Measurements from ENCODE around the gene SLC3A2. TPM values are rescaled to one million over a fixed set of nuclear protein-coding genes. Genes with fewer than 3 reads are reported as not detected.

Gene SLC3A2
- total RNA-seq, 1 donor, result 259 TPM

DNA sequence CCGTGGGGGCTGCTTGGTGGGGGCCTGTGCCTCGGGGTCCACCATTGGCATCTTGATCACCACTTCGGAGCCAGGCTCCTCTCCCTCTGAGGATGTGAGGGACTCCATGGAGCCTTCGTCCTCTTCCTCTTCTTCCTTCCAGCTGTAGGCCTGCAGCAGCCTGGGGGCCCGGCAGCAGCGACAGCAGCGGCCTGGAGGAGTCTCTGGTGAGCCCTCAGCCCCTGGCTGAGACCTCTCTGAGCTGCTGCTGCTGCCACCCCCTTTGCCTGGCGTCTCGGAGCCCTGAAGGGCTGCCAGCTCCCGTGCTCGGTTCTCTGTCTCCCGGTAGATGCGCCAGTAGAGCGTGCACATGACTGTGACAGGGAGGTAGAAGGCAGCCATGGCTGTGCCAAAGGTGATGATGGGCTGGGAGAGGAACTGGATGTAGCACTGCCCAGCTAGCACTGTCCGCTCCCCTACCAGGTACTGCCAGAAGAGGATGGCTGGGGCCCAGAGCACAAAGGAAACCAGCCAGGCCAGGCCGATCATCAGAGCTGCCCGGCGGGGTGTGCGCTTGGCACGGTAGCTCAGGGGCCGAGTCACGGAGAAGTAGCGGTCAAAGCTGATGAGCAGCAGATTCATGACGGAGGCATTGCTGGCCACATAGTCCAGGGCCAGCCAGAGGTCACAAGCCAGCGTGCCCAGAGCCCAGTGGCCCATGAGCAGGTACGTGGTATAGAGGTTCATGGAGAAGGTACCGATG is 29.6 kb downstream of the SLC3A2 start:
- H3K79me2 ChIP-seq (ENCODE audit: insufficient read depth, low read length), result no peaks in the 10 kb centered on the region
- peaks cover 9% of the 10 kb centered on the region for H3K27me3 ChIP-seq (ENCODE audit: insufficient read depth, low read length)
- DNase-seq (ENCODE audit: insufficient read length, low spot score, missing footprints), result peak; percentile 30
- H3K36me3 ChIP-seq (ENCODE audit: insufficient read depth, low read length), result no peaks in the 10 kb centered on the region
- no peak overlapping the region for H3K4me2 ChIP-seq (ENCODE audit: insufficient read depth, low read length)
- H4K20me1 ChIP-seq (ENCODE audit: insufficient read depth, low read length), result no peaks in the 10 kb centered on the region
- H3K27ac ChIP-seq (ENCODE audit: low read depth, low read length), result no peak overlapping the region
- peaks cover 8% of the 10 kb centered on the region for H3K4me1 ChIP-seq (ENCODE audit: insufficient read depth, low read length)
- H3K4me3 ChIP-seq (ENCODE audit: insufficient read depth, low read length), result no peak overlapping the region
- no peaks in the 10 kb centered on the region for H3K9me3 ChIP-seq (ENCODE audit: low read depth, low read length)
- H2AFZ ChIP-seq (ENCODE audit: low read length), result no peak overlapping the region
- TF ChIP-seq, protein P1, sequence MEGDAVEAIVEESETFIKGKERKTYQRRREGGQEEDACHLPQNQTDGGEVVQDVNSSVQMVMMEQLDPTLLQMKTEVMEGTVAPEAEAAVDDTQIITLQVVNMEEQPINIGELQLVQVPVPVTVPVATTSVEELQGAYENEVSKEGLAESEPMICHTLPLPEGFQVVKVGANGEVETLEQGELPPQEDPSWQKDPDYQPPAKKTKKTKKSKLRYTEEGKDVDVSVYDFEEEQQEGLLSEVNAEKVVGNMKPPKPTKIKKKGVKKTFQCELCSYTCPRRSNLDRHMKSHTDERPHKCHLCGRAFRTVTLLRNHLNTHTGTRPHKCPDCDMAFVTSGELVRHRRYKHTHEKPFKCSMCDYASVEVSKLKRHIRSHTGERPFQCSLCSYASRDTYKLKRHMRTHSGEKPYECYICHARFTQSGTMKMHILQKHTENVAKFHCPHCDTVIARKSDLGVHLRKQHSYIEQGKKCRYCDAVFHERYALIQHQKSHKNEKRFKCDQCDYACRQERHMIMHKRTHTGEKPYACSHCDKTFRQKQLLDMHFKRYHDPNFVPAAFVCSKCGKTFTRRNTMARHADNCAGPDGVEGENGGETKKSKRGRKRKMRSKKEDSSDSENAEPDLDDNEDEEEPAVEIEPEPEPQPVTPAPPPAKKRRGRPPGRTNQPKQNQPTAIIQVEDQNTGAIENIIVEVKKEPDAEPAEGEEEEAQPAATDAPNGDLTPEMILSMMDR (IDR thresholded peaks at IDR 0.05; ENCODE audit: extremely low read depth, low read depth, low read length), result no peak

DNA sequence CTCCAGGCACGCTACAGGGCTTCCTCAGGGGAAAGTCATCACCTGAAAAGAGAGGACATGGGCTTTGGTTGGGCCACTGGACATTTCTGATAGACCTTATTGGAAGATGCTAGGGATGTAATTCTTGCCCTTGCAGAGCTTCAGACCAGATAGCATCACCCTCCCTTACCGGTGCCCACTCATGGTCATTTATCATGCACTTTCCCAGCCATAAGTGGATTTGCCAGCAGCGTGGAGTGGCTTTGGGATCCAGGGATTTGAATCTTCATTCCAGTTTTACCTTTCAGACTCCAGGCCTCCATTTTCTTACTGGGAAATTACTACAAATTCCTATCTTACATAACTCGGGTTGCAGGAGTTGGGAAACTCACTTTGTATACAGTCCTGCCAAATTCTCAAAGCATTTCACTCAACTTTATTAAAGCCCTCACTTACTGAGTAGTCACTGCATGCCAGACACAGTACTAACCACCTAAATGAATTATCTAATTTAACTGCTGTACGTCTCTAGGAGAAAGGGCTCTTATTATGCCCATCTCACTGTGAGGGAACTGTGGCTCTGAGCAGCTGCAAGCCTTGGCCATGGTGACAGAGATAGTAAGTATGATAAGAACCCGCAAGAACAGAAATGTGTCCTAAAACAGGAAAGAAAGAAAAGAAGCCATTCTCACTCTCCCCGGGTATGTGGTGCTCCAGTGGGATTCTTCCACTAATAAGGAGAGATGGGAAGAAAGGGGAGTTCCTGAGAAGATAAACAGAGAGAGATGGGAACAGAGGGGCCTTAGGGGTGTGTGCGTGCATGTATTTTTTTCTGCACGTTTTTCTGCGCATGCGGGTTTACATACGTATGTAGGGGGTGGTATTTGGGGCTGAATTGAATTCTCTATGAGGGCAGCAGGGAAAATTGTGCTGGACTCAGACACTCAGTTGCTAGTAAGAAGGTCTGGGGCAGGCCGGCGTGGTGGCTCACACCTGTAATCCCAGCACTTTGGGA is 30.7 kb downstream of the SLC3A2 start:
- TF ChIP-seq, protein P1 (IDR thresholded peaks at IDR 0.05; ENCODE audit: extremely low read depth, low read depth, low read length), result no peak
- Histone ChIP-seq H4K20me1 (ENCODE audit: insufficient read depth, low read length) (no peaks in the 10 kb centered on the region), H3K4me1 (ENCODE audit: insufficient read depth, low read length) (peaks cover 5% of the 10 kb centered on the region), H3K36me3 (ENCODE audit: insufficient read depth, low read length) (no peaks in the 10 kb centered on the region), H3K27me3 (ENCODE audit: insufficient read depth, low read length) (peaks cover 9% of the 10 kb centered on the region), H3K4me2 (ENCODE audit: insufficient read depth, low read length) (no peak overlapping the region), H3K4me3 (ENCODE audit: insufficient read depth, low read length) (no peak overlapping the region), H3K9me3 (ENCODE audit: low read depth, low read length) (no peaks in the 10 kb centered on the region), H2AFZ (ENCODE audit: low read length) (no peak overlapping the region), H3K79me2 (ENCODE audit: insufficient read depth, low read length) (no peaks in the 10 kb centered on the region), H3K27ac (ENCODE audit: low read depth, low read length) (no peak overlapping the region)
- peak; percentile 73 for DNase-seq (ENCODE audit: insufficient read length, low spot score, missing footprints)

DNA sequence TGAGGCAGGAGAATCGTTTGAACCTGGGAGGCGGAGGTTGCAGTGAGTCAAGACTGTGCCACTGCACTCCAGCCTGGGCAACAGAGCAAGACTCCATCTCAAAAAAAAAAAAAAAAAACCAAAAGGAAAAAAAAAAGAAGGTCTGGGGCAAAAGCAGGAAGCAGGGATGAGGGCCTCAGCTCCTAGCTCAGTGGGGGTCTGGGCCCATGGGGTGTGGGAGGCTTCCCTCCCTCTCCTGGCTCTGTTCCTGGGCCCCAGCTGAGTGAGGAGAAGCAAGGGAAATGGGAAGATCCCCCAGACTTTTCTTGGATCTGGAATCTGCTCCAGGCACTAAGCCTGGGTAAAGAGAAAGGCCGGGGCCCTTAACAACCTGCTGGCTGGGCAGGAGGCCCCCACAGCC is 31.6 kb downstream of the SLC3A2 start:
- Histone ChIP-seq H2AFZ (ENCODE audit: low read length) (no peak overlapping the region), H3K9me3 (ENCODE audit: low read depth, low read length) (no peaks in the 10 kb centered on the region), H3K4me2 (ENCODE audit: insufficient read depth, low read length) (no peak overlapping the region), H3K27me3 (ENCODE audit: insufficient read depth, low read length) (peaks cover 5% of the 10 kb centered on the region), H3K4me3 (ENCODE audit: insufficient read depth, low read length) (no peak overlapping the region), H3K4me1 (ENCODE audit: insufficient read depth, low read length) (peaks cover 5% of the 10 kb centered on the region), H3K36me3 (ENCODE audit: insufficient read depth, low read length) (no peaks in the 10 kb centered on the region), H3K27ac (ENCODE audit: low read depth, low read length) (no peak overlapping the region), H4K20me1 (ENCODE audit: insufficient read depth, low read length) (no peaks in the 10 kb centered on the region), H3K79me2 (ENCODE audit: insufficient read depth, low read length) (no peaks in the 10 kb centered on the region)
- TF ChIP-seq, protein P1 (IDR thresholded peaks at IDR 0.05; ENCODE audit: extremely low read depth, low read depth, low read length), result no peak
- DNase-seq (ENCODE audit: insufficient read length, low spot score, missing footprints), result no peak

DNA sequence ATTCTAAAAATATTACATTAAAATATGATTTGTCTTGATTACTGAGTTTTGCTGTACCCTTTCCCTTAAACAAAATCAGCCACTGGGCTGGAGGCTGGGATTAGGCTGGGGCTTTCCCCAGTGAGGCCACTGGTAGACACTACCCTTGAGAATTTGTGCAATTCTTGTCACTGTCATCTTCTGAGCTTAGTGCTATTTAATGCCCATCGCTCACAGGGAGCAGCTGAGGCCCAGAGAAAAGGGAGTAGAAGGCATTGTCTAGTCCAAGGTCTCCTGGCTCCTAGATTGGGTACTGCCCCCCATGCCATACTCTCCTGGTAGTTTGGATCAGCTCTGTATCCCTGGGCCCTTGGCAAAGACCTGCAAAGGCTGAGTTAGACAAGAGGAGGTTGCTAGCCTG is 33.7 kb downstream of the SLC3A2 start:
- H3K4me1 ChIP-seq (ENCODE audit: insufficient read depth, low read length), result peaks cover under 1% of the 10 kb centered on the region
- no peak overlapping the region for H3K4me3 ChIP-seq (ENCODE audit: insufficient read depth, low read length)
- H3K9me3 ChIP-seq (ENCODE audit: low read depth, low read length), result no peaks in the 10 kb centered on the region
- DNase-seq (ENCODE audit: insufficient read length, low spot score, missing footprints), result peak; percentile 72
- no peak overlapping the region for H3K4me2 ChIP-seq (ENCODE audit: insufficient read depth, low read length)
- no peak overlapping the region for H3K27ac ChIP-seq (ENCODE audit: low read depth, low read length)
- H2AFZ ChIP-seq (ENCODE audit: low read length), result no peak overlapping the region
- no peaks in the 10 kb centered on the region for H3K79me2 ChIP-seq (ENCODE audit: insufficient read depth, low read length)
- peaks cover 2% of the 10 kb centered on the region for H3K27me3 ChIP-seq (ENCODE audit: insufficient read depth, low read length)
- no peaks in the 10 kb centered on the region for H4K20me1 ChIP-seq (ENCODE audit: insufficient read depth, low read length)
- TF ChIP-seq, protein P1 (IDR thresholded peaks at IDR 0.05; ENCODE audit: extremely low read depth, low read depth, low read length), result no peak
- H3K36me3 ChIP-seq (ENCODE audit: insufficient read depth, low read length), result no peaks in the 10 kb centered on the region
